GM18505 (cell line): ENCODE measurements around the gene MBTPS2.
A peak's percentile ranks its signal among the peaks of the same experiment; 100 is the strongest.
"Not testable (repeated sequence)": the region's sequence is repeated elsewhere in the genome, so short reads cannot be mapped to it uniquely, and the experiment has no call there.

Experiments used
- ATAC-seq: cut with Tn5 transposase; IDR thresholded peaks from one replicate; pipeline ENCODE4 v1.9.1; 2021; ENCODE audit not compliant: unreplicated experiment
- POLR2A ChIP-seq: IDR thresholded peaks from 4 replicates; pipeline ENCODE4 v1.6.1; 2011; ENCODE audit warnings: borderline replicate concordance; ENCODE audit not compliant: insufficient read depth, insufficient read length; ENCODE audit errors: extremely low read depth

Gene MBTPS2

GRCh38 chrX:21839334-21840192 is at the start of gene MBTPS2:
TSS of gene MBTPS2 (plus strand) at chrX:21839617. CDS start at chrX:21839735, 118 bp downstream.
- ATAC-seq = peak; percentile 80
- TF ChIP-seq POLR2A = peak; percentile 72

- no peak for ATAC-seq
These were observed 40.7 kb upstream of the MBTPS2 start for GRCh38 chrX:21798677-21799219.

DNA sequence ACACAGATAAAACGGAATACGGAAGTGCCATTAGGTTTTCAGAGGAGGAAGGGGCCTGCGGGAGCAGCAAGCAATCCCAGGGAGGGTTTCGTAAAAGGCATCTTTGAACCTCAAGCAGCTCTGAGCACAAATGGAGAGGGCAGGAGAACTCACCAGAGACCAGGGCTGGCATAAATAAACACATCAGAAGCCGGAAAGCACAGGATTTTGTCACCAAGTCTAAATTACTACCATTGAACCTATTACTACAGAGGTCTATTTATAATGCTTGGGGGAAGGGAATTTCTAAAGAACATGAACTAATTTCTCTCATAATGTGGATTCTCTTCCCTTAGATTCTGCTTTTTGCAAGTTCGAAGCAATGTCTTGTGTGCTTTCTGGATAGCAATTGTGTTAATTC is 39.6 kb upstream of the MBTPS2 start:
- no peak for TF ChIP-seq POLR2A
- ATAC-seq = no peak

More at GRCh38 chrX:21798677-21799219, 40.7 kb upstream of the MBTPS2 start:
- TF ChIP-seq POLR2A = no peak

DNA sequence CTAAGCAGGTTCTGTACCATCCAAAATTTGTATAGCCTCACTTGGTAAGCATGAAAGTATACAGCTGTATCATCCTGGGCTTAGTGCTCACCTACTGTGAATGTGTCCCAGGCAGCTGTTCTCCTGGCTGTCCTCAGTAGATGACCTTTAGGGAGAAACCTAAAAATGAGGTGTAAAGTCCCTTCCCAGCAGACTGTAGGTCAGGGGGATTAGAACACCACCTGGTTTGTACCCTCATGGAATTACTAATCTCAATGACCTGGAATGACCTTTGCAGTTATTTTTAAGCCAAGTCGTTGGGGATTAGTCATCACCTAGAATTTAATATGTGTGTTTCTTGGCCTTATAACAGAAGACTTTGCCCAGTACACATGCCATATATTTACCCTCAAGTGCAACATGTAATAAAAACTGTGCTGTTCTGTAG is 39.1 kb upstream of the MBTPS2 start:
- ATAC-seq = no peak
- no peak for TF ChIP-seq POLR2A

DNA sequence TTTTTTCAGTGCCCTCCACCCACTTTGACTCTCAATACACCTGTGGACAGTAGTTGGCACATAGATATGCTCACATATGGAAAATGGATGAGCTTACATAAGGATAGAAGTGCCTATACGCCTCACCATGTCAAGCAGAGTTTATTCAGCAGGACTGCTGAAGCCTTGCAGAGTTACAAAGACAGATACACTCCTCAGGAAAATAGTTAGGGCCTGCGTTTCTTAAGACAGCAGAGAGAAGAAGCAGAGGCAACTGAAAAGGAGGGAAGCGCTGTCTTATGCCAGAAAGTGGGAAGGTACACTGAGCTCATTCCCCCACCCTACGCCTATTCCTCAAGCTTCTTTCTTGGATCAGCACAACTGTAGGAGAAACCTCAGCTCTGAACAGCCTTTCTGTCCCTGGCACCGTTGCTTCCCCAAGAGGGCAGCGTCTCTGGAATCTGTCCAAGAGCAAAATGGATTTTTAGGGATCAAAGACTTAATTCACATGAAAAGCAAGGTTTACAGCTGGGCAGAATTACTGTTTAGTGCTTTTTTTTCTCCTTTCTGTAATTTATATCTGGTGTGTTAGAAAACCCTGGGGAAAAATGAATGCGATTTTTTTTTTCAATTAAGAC is 37.3 kb upstream of the MBTPS2 start:
- no peak for TF ChIP-seq POLR2A
- ATAC-seq = no peak

GRCh38 chrX:21802839-21803238 is 36.6 kb upstream of the MBTPS2 start:
- no peak for TF ChIP-seq POLR2A
- ATAC-seq = no peak

- no peak for ATAC-seq
- TF ChIP-seq POLR2A = no peak
These were observed 32.7 kb upstream of the MBTPS2 start for GRCh38 chrX:21806691-21807090.

GRCh38 chrX:21811832-21812231 is 27.6 kb upstream of the MBTPS2 start:
- no peak for ATAC-seq
- TF ChIP-seq POLR2A = no peak

DNA sequence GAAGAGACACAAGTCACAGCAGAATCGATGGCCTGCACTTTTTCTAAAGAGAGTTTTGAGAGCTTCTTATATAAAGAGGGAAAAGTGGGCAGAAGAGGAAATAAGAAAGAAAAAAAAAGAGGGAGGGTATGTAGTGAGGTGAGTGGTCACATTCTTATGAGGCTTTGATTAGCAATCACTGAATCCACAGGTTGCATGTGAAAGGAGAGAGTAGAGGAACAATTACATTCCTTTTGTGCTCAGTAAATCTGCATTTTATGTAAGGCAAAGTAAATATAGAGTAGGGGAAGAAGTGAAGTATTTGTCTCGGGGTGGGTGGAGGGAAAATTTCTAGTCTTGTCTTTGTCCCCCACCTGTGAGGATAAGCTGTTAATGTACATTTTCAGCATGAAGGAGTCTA is 26.8 kb upstream of the MBTPS2 start:
- no peak for ATAC-seq
- TF ChIP-seq POLR2A = no peak

- TF ChIP-seq POLR2A = no peak
- no peak for ATAC-seq
These were observed 25.6 kb upstream of the MBTPS2 start for GRCh38 chrX:21813612-21814368.

DNA sequence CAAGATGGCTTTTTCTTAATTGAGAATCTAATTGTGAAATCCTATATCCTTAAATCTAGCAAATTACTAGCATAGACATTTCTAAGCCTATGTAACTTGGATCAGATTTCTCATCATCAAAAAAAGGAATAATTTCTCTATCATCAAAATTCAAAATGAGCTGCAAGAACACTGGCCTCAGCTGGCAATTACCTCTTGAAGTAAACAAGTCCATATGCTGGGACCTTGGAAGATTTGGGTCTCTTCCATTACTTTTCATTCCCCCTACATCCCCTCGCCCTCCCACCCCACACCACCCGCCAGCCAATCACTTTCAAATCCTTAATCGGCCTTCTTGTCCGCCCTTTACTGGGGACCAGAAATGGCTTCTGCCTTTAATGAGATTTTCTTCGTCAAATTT is 23.3 kb upstream of the MBTPS2 start:
- no peak for TF ChIP-seq POLR2A
- no peak for ATAC-seq

DNA sequence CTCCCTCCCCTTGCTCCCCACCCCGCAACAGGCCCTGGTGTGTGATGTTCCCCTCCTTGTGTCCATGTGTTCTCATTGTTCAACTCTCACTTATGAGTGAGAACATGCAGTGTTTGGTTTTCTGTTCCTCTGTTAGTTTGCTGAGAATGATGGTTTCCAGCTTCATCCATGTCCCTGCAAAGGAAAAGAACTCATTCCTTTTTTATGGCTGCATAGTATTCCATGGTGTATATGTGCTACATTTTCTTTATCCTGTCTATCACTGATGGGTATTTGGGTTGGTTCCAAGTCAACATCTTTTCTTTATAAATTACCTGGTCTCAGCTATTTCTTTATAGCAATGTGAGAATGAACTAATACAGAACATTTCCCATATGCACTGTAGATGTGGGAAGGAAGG is 19.2 kb upstream of the MBTPS2 start:
- ATAC-seq = not testable (repeated sequence)

DNA sequence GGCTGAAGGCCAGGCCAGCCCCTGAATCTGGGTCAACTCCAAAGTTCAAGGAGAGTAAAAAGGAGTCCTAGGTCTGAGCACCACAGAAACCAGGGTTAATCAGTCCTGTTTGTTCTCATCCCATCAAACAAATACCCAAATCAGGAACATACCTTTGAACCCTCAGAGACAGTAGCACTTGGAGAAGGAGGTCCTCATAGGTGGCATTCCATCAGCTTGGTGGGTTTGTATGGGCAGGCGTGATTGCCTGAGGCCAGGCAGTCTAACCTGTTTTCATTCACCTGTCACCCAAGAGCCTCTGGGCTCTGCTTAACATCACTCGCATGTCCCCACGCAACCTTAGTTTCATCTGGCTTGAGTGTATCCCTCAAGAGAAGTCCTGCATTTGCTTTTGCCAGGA is 17.5 kb upstream of the MBTPS2 start:
- ATAC-seq = no peak

GRCh38 chrX:21831496-21831895 is 7.9 kb upstream of the MBTPS2 start:
- TF ChIP-seq POLR2A = no peak
- no peak for ATAC-seq

More for the DNA sequence above, 17.5 kb upstream of the MBTPS2 start:
- TF ChIP-seq POLR2A = no peak

GRCh38 chrX:21837056-21837455 is 2.4 kb upstream of the MBTPS2 start:
- no peak for TF ChIP-seq POLR2A
- no peak for ATAC-seq
